Esophagus muscularis mucosa (tissue), 3 donors: ENCODE results near the gene LRRC4B.

Source experiments
- POLR2A ChIP-seq: fragments of 450-650 bp; IDR thresholded peaks from one replicate; pipeline ENCODE4 v1.6.1; 2017; ENCODE audit warnings: antibody characterized with exemption, moderate library complexity, mild to moderate bottlenecking, low read depth
- POLR2AphosphoS5 ChIP-seq, 2 donors: sonication (generic); formaldehyde crosslinking; IDR thresholded peaks; one replicate each; pipeline ENCODE4 v1.6.1; 2017; ENCODE audit warnings: antibody characterized with exemption in 2 of 2
- TF ChIP-seq, protein P1 (sequence below), 3 experiments: fragments of 200-600 bp in 2 of 3; fragments of 450-650 bp in 1 of 3; sonication (generic) in 2 of 3; IDR thresholded peaks; one replicate each; pipeline ENCODE4 v1.5.1; 2017 to 2019; ENCODE audit warnings: antibody characterized with exemption in 3 of 3, mild to moderate bottlenecking in 2 of 3, moderate library complexity in 1 of 3

DNA sequence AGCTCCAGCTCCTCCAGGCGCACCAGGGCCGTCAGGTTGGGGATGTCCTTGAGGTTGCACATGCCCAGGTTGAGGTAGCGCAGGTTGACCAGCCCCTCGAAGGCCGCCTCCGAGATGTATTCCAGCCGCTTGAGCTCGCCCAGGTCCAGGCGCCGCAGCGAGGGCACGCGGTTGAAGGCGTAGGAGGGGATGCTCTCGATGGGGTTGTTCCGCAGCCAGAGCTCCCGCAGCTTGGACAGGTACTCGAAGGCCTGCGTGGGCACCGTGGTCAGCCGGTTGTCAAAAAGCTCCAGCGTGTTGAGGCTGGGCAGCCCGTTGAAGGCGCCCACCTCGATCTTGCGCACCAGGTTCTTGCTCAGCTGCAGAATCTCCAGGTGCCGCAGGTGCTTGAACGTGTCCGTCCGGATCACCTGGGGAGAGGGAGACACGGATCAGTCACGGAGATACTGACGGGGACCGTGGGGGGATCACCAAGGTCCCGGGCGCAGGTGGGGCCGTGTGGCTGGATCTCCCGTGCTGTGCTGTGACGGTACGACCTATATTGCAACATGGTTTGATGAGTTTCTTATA lies 49.1 kb downstream of the LRRC4B start:
- TF ChIP-seq POLR2AphosphoS5 (IDR thresholded peaks at IDR 0.05) (no peak), POLR2A (no peak)
- TF ChIP-seq, protein P1, sequence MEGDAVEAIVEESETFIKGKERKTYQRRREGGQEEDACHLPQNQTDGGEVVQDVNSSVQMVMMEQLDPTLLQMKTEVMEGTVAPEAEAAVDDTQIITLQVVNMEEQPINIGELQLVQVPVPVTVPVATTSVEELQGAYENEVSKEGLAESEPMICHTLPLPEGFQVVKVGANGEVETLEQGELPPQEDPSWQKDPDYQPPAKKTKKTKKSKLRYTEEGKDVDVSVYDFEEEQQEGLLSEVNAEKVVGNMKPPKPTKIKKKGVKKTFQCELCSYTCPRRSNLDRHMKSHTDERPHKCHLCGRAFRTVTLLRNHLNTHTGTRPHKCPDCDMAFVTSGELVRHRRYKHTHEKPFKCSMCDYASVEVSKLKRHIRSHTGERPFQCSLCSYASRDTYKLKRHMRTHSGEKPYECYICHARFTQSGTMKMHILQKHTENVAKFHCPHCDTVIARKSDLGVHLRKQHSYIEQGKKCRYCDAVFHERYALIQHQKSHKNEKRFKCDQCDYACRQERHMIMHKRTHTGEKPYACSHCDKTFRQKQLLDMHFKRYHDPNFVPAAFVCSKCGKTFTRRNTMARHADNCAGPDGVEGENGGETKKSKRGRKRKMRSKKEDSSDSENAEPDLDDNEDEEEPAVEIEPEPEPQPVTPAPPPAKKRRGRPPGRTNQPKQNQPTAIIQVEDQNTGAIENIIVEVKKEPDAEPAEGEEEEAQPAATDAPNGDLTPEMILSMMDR (IDR thresholded peaks at IDR 0.05) = no peak
